ENCODE measurements around the gene CTSO.

GRCh38 chr4:155878611-155879010 lies 75.1 kb downstream of the CTSO start:
- no peak for TF ChIP-seq REST (IDR thresholded peaks at IDR 0.05; ENCODE audit: unreplicated experiment)
- TF ChIP-seq CTCF (conservative IDR thresholded peaks at IDR 0.05; ENCODE audit: low read depth in 2 of 2): no peak
- no peak for TF ChIP-seq POLR2AphosphoS5 (IDR thresholded peaks at IDR 0.05; ENCODE audit: low read depth)
- TF ChIP-seq EZH2 (IDR thresholded peaks at IDR 0.05; ENCODE audit: low read depth, unreplicated experiment): no peak
- no peak for TF ChIP-seq ZNF462 (CRISPR knock-in tag; IDR thresholded peaks at IDR 0.05)
- no peak for TF ChIP-seq EZH2phosphoT487 (IDR thresholded peaks at IDR 0.05; ENCODE audit: unreplicated experiment)
- no peak for TF ChIP-seq ETS1 (IDR thresholded peaks at IDR 0.05)
- TF ChIP-seq CREB1 (CRISPR knock-in tag; IDR thresholded peaks at IDR 0.05; ENCODE audit: low read depth): no peak
- TF ChIP-seq STAT1 (IDR thresholded peaks at IDR 0.05; ENCODE audit: unreplicated experiment): no peak
- no peak for TF ChIP-seq JUNB (IDR thresholded peaks at IDR 0.05; ENCODE audit: unreplicated experiment)
- no peak for TF ChIP-seq ZNF114 (CRISPR knock-in tag; IDR thresholded peaks at IDR 0.05)
- no peak for TF ChIP-seq NANOG (IDR thresholded peaks at IDR 0.05; ENCODE audit: borderline replicate concordance)
- no peak for TF ChIP-seq ZNF331 (CRISPR knock-in tag; IDR thresholded peaks at IDR 0.05; ENCODE audit: low read depth)

Data from GM23338 (cell line).